Endothelial cell of umbilical vein (primary cell): Measurements from ENCODE around the gene KIAA0930. TPM values are rescaled to one million over a fixed set of nuclear protein-coding genes. Genes with fewer than 3 reads are reported as not detected.

Experiments
- BruUV-seq: library from RNA; stranded (reverse); fragments of 400-500 nt; replicated peaks from 2 replicates; lab custom pipeline; 2021; lab: Mats Ljungman, UMichigan
- CTCF ChIA-PET: fragments of 300-600, 350-600 bp; sonication (Branson Sonifier 250); formaldehyde crosslinking; loops from one replicate; lab custom pipeline; 2021; ENCODE audit warnings: antibody characterized with exemption, inconsistent platforms; lab: Charles Lee
- POLR2A ChIA-PET: fragments of 300-600, 350-600 bp; sonication (Branson Sonifier 250); formaldehyde crosslinking; loops from one replicate; lab custom pipeline; 2021; ENCODE audit warnings: antibody characterized with exemption, inconsistent platforms; lab: Charles Lee
- DNase-seq: peaks from one replicate; pipeline ENCODE4 v3.0.0-alpha.2; 2011; ENCODE audit warnings: low read depth, low spot score
- FAIRE-seq: peaks from 2 replicates; lab custom pipeline; 2011; peaks lifted over from hg19 to GRCh38; lab: Jason Lieb, UNC
- H2AFZ ChIP-seq: 2 replicates; pipeline ENCODE4 v1.6.0; 2012; ENCODE audit warnings: low read depth, low read length, control low read depth, inconsistent platforms
- H3K27ac ChIP-seq: 2 replicates; pipeline ENCODE4 v1.5.1; 2011; ENCODE audit warnings: low read depth, mild to moderate bottlenecking, control low read depth, low read length, moderate library complexity; ENCODE audit not compliant: insufficient read depth
- H3K27me3 ChIP-seq, 2 experiments: 2 replicates each; pipeline versions ENCODE4 v1.6.0 to v1.6.1; 2011; ENCODE audit warnings: low read length in 2 of 2, mixed read lengths in 1 of 2; ENCODE audit not compliant: control insufficient read depth in 2 of 2, insufficient read depth in 2 of 2
- H3K36me3 ChIP-seq, 2 experiments: 2 replicates in 1 of 2; 3 replicates in 1 of 2; pipeline ENCODE4 v1.5.1; 2011; ENCODE audit warnings: low read length in 2 of 2, mild to moderate bottlenecking in 1 of 2, moderate library complexity in 1 of 2; ENCODE audit not compliant: control insufficient read depth in 2 of 2, insufficient read depth in 2 of 2; ENCODE audit errors: extremely low read depth in 1 of 2
- H3K4me1 ChIP-seq: 3 replicates; pipeline ENCODE4 v1.5.1; 2011; ENCODE audit warnings: mild to moderate bottlenecking, low read length; ENCODE audit not compliant: control insufficient read depth, insufficient read depth; ENCODE audit errors: extremely low read depth
- H3K4me2 ChIP-seq: 2 replicates; pipeline ENCODE4 v1.6.1; 2011; ENCODE audit warnings: low read length, control low read depth, mixed read lengths; ENCODE audit not compliant: insufficient read depth
- H3K4me3 ChIP-seq, 3 experiments: fragments of 200-600 bp in 1 of 3; sonication (generic), shearing (Covaris generic) in 1 of 3; replicated peaks in 1 of 3; 2 replicates each; pipeline ENCODE4 v1.5.1; 2011 to 2016; ENCODE audit warnings: control low read depth in 3 of 3, low read length in 3 of 3, mild to moderate bottlenecking in 2 of 3, inconsistent platforms in 1 of 3, low read depth in 1 of 3, moderate library complexity in 1 of 3; ENCODE audit not compliant: insufficient read depth in 1 of 3
- H3K79me2 ChIP-seq: 2 replicates; pipeline ENCODE4 v1.6.0; 2012; ENCODE audit warnings: low read length, inconsistent platforms; ENCODE audit not compliant: control insufficient read depth, insufficient read depth
- H3K9ac ChIP-seq: replicated peaks from 2 replicates; pipeline ENCODE3; 2011; ENCODE audit warnings: low read length, control low read depth; ENCODE audit not compliant: insufficient read depth; ENCODE audit errors: extremely low read depth
- H3K9me1 ChIP-seq: replicated peaks from 3 replicates; pipeline ENCODE4 v1.6.0; 2011; ENCODE audit warnings: mild to moderate bottlenecking, low read length; ENCODE audit not compliant: control insufficient read depth, insufficient read depth; ENCODE audit errors: extremely low read depth
- H3K9me3 ChIP-seq: replicated peaks from 2 replicates; pipeline ENCODE4 v1.5.1; 2012; ENCODE audit warnings: low read length, inconsistent platforms; ENCODE audit not compliant: control insufficient read depth, insufficient read depth
- H4K20me1 ChIP-seq: replicated peaks from 2 replicates; pipeline ENCODE3; 2011; ENCODE audit warnings: mild to moderate bottlenecking, low read length; ENCODE audit not compliant: control insufficient read depth, insufficient read depth; ENCODE audit errors: extremely low read depth
- CTCF ChIP-seq, 2 donors: IDR thresholded peaks; 1 replicate in 1 of 2; 2 replicates in 1 of 2; pipeline ENCODE4 v1.5.1; 2011; ENCODE audit warnings: low read length in 2 of 2, mild to moderate bottlenecking in 2 of 2, moderate library complexity in 2 of 2, control low read depth in 1 of 2, inconsistent platforms in 1 of 2, low read depth in 1 of 2; ENCODE audit not compliant: insufficient read depth in 1 of 2; ENCODE audit errors: extremely low read depth in 1 of 2
- EZH2 ChIP-seq: IDR thresholded peaks from 2 replicates; pipeline ENCODE4 v1.6.1; 2012; ENCODE audit warnings: borderline replicate concordance, low read depth, mild to moderate bottlenecking, moderate library complexity, low read length, inconsistent platforms; ENCODE audit not compliant: severe bottlenecking
- FOS ChIP-seq: IDR thresholded peaks from 2 replicates; pipeline ENCODE4 v1.6.1; 2011; ENCODE audit warnings: mild to moderate bottlenecking, low read length, moderate library complexity, borderline replicate concordance; ENCODE audit not compliant: insufficient read depth
- GATA2 ChIP-seq: IDR thresholded peaks from 2 replicates; pipeline ENCODE4 v1.7.0; 2011; ENCODE audit warnings: low read depth, mild to moderate bottlenecking, moderate library complexity, mixed read lengths, low read length; ENCODE audit not compliant: insufficient read length, insufficient read depth
- JUN ChIP-seq: IDR thresholded peaks from 2 replicates; pipeline ENCODE4 v1.6.1; 2011; ENCODE audit warnings: borderline replicate concordance, low read depth; ENCODE audit not compliant: insufficient read length, insufficient read depth
- MAX ChIP-seq: IDR thresholded peaks from 2 replicates; pipeline ENCODE4 v1.6.1; 2011; ENCODE audit not compliant: insufficient read depth, insufficient read length
- MYC ChIP-seq: IDR thresholded peaks from one replicate; pipeline ENCODE4 v1.6.1; 2011; ENCODE audit warnings: mild to moderate bottlenecking, low read depth, low read length
- POLR2A ChIP-seq: IDR thresholded peaks from 2 replicates; pipeline ENCODE4 v1.6.1; 2012; ENCODE audit warnings: low read depth, mild to moderate bottlenecking, control low read depth, low read length
- POLR2AphosphoS5 ChIP-seq: IDR thresholded peaks from 2 replicates; pipeline ENCODE4 v1.6.1; 2012; ENCODE audit warnings: low read depth, mild to moderate bottlenecking, control low read depth, low read length, moderate library complexity; ENCODE audit not compliant: insufficient read depth
- dilution Hi-C: fragments of 300-500 bp; cut with MboI; formaldehyde crosslinking; loops from one replicate; pipeline ENCODE4 v1.15.0; 2019; ENCODE audit warnings: low sequenced_read_pairs; ENCODE audit not compliant: extremely low pct_ligation_motif_present
- intact Hi-C: fragments of 100-400 bp; cut with micrococcal nuclease; formaldehyde crosslinking; loops from one replicate; pipeline ENCODE4 v1.10.0; 2022
- polyA plus RNA-seq, 4 experiments: library from polyadenylated mRNA; depleted of rRNA in 3 of 4; stranded (reverse) in 3 of 4; unstranded in 1 of 4; fragments of >200 nt; gene quantifications; 2 replicates each; pipeline versions ENCODE4 v1.2.1 to v1.2.3, GENCODE V29; 2011 to 2012; ENCODE audit warnings: missing spikeins in 1 of 4
- total RNA-seq: library from RNA; stranded (reverse); gene quantifications from 2 replicates; pipeline ENCODE4 v1.2.3, GENCODE V29; 2021

Gene KIAA0930
- total and polyA plus RNA-seq, 2 donors (not counting 3 experiments of a cell fraction or from before 2014, with no cell fraction given) = 37.9 to 53.6 TPM

GRCh38 chr22:45254789-45255278 lies 14.1 kb upstream of the KIAA0930 start:
- ChIA-PET POLR2A (no interaction called here), CTCF (interaction anchor here (2.8 kb wide), 1 partner anchor 9 kb away, joined by 10 read pairs; no protein-coding TSS in a partner anchor)
- H3K27ac ChIP-seq = no peak overlapping the region
- no peaks in the 10 kb centered on the region for H3K79me2 ChIP-seq
- BruUV-seq = no TSS peak
- dilution Hi-C loops (no loop called here), intact Hi-C loops (no loop called here)
- H3K9ac ChIP-seq = no peak overlapping the region
- H3K4me1 ChIP-seq = no peaks in the 10 kb centered on the region
- H3K36me3 ChIP-seq = no peaks in the 10 kb centered on the region
- H3K4me2 ChIP-seq = no peak overlapping the region
- no peak overlapping the region for H3K4me3 ChIP-seq
- no peaks in the 10 kb centered on the region for H3K27me3 ChIP-seq
- no peaks in the 10 kb centered on the region for H3K9me3 ChIP-seq
- DNase-seq (no peak), FAIRE-seq (no peak)
- H2AFZ ChIP-seq = no peak overlapping the region
- H3K9me1 ChIP-seq = no peaks in the 10 kb centered on the region
- TF ChIP-seq MYC = no peak
- TF ChIP-seq CTCF (IDR thresholded peaks at IDR 0.05; ENCODE audit: extremely low read depth in 1 of 2, insufficient read depth in 1 of 2, low read depth in 1 of 2, low read length in 2 of 2) = no peak
- TF ChIP-seq FOS = no peak
- TF ChIP-seq MAX = no peak
- no peak for TF ChIP-seq GATA2
- TF ChIP-seq POLR2AphosphoS5 = no peak
- TF ChIP-seq EZH2 = no peak
- no peak for TF ChIP-seq POLR2A
- no peak for TF ChIP-seq JUN
- no peaks in the 10 kb centered on the region for H4K20me1 ChIP-seq
